Fibroblast of villous mesenchyme (primary cell): ENCODE results near the gene TMEM225. TPM values are rescaled to one million over a fixed set of nuclear protein-coding genes. Genes with fewer than 3 reads are reported as not detected.

Experiments used
- total RNA-seq: library from RNA; depleted of rRNA; stranded (reverse); fragments of >200 nt; gene quantifications from 2 replicates; pipeline ENCODE4 v1.2.3, GENCODE V29; 2012

Gene TMEM225
- total RNA-seq, 1 donor = not detected

Other genes with a start within 250 kb of the TMEM225 start
- under 0.01 and 0.43 TPM in 2 replicates for gene SCN3B, start 231.0 kb downstream of the TMEM225 start, total RNA-seq
- gene ZNF202, start 144.0 kb downstream of the TMEM225 start, total RNA-seq = 6.0 and 6.4 TPM in 2 replicates
- not detected in 2 replicates for gene OR6X1, start 131.2 kb downstream of the TMEM225 start, total RNA-seq
- gene OR6M1, start 79.3 kb downstream of the TMEM225 start, total RNA-seq = not detected in 2 replicates
- gene OR8D4, start 16.5 kb upstream of the TMEM225 start, total RNA-seq = not detected in 2 replicates
- not detected in 2 replicates for gene OR4D5, start 53.9 kb upstream of the TMEM225 start, total RNA-seq
- gene OR6T1, start 58.2 kb upstream of the TMEM225 start, total RNA-seq = not detected in 2 replicates
- gene OR10S1, start 92.1 kb upstream of the TMEM225 start, total RNA-seq = not detected in 2 replicates
- gene OR10G6, start 109.5 kb upstream of the TMEM225 start, total RNA-seq = not detected in 2 replicates
- not detected in 2 replicates for gene OR10G4, start 127.3 kb upstream of the TMEM225 start, total RNA-seq
- gene OR10G9, start 137.3 kb upstream of the TMEM225 start, total RNA-seq = not detected in 2 replicates
- not detected in 2 replicates for gene OR10G8, start 141.1 kb upstream of the TMEM225 start, total RNA-seq
- not detected in 2 replicates for gene OR10G7, start 155.7 kb upstream of the TMEM225 start, total RNA-seq
- gene VWA5A, start 229.8 kb upstream of the TMEM225 start, total RNA-seq = 6.5 and 12.2 TPM in 2 replicates